Natural killer cell (primary cell): ENCODE data around the gene PCP4L1. TPM values are rescaled to one million over a fixed set of nuclear protein-coding genes. Genes with fewer than 3 reads are reported as not detected.

ENCODE experiments used
- ATAC-seq, 3 donors: fragments of 150-1000 bp in 2 of 3; fragments of 200-7000 bp in 1 of 3; cut with Tn5 transposase; 1 replicate in 1 of 3; 2 replicates in 2 of 3; pipeline ENCODE4 v1.10.0; 2021; ENCODE audit warnings: mild to moderate bottlenecking in 2 of 3, moderate library complexity in 2 of 3
- DNase-seq, 2 donors: peaks; one replicate each; pipeline versions ENCODE4 v3.0.0 to v3.0.0-alpha.2; 2013 to 2021; ENCODE audit warnings: mixed read lengths in 1 of 2
- H3K27ac ChIP-seq: one replicate; pipeline ENCODE4 v1.5.1; 2013; ENCODE audit warnings: mild to moderate bottlenecking, low read length
- H3K27me3 ChIP-seq: one replicate; pipeline ENCODE4 v1.6.1; 2013; ENCODE audit warnings: low read length; ENCODE audit not compliant: control insufficient read depth, insufficient read depth
- H3K36me3 ChIP-seq: one replicate; pipeline ENCODE4 v1.6.1; 2013; ENCODE audit warnings: low read length; ENCODE audit not compliant: control insufficient read depth, insufficient read depth
- H3K4me1 ChIP-seq: one replicate; pipeline ENCODE4 v1.6.1; 2013; ENCODE audit warnings: low read length; ENCODE audit not compliant: control insufficient read depth, insufficient read depth
- H3K4me3 ChIP-seq: one replicate; pipeline ENCODE4 v1.5.1; 2013; ENCODE audit warnings: low read length
- H3K9me3 ChIP-seq: one replicate; pipeline ENCODE4 v1.6.1; 2013; ENCODE audit warnings: low read length; ENCODE audit not compliant: control insufficient read depth, insufficient read depth
- H3K27ac Mint-ChIP-seq, 2 donors: one replicate each; pipeline ENCODE4 v1.8.0; 2022; ENCODE audit warnings: mild to moderate bottlenecking in 2 of 2, mixed read lengths in 2 of 2, moderate library complexity in 1 of 2
- H3K27me3 Mint-ChIP-seq, 2 donors: one replicate each; pipeline ENCODE4 v1.8.0; 2022; ENCODE audit warnings: low read depth in 2 of 2, mixed read lengths in 2 of 2
- H3K36me3 Mint-ChIP-seq: one replicate; pipeline ENCODE4 v1.8.0; 2022; ENCODE audit warnings: mixed read lengths
- H3K4me1 Mint-ChIP-seq, 2 donors: one replicate each; pipeline ENCODE4 v1.8.0; 2022; ENCODE audit warnings: mixed read lengths in 2 of 2
- H3K4me3 Mint-ChIP-seq: one replicate; pipeline ENCODE4 v1.8.0; 2022; ENCODE audit warnings: mild to moderate bottlenecking, moderate library complexity, mixed read lengths
- H3K9me3 Mint-ChIP-seq, 2 donors: one replicate each; pipeline ENCODE4 v1.8.0; 2022; ENCODE audit warnings: mixed read lengths in 2 of 2
- WGBS: methylation state at CpG from one replicate; pipeline ENCODE4 v1.1.7; 2013; ENCODE audit warnings: missing lambda C conversion rate; ENCODE audit not compliant: insufficient coverage; 5-methylcytosine and 5-hydroxymethylcytosine counted together
- intact Hi-C: fragments of 100-400 bp; cut with micrococcal nuclease; formaldehyde crosslinking; loops from one replicate; pipeline ENCODE4 v1.14.2; 2022
- total RNA-seq, 4 donors: library from RNA; stranded (reverse); fragments of 120-200 nt in 1 of 4; gene quantifications; one replicate each; pipeline versions ENCODE4 v1.2.3 to v1.2.4, GENCODE V29; 2013 to 2022
- TF ChIP-seq, protein P1 (sequence below): fragments of 200-600 bp; IDR thresholded peaks from one replicate; pipeline ENCODE4 v1.8.0; 2022; ENCODE audit warnings: antibody characterized with exemption

Gene PCP4L1
- total RNA-seq, 3 donors from 2014 or later (not counting 1 experiment from before 2014, with no cell fraction given), result not detected

DNA sequence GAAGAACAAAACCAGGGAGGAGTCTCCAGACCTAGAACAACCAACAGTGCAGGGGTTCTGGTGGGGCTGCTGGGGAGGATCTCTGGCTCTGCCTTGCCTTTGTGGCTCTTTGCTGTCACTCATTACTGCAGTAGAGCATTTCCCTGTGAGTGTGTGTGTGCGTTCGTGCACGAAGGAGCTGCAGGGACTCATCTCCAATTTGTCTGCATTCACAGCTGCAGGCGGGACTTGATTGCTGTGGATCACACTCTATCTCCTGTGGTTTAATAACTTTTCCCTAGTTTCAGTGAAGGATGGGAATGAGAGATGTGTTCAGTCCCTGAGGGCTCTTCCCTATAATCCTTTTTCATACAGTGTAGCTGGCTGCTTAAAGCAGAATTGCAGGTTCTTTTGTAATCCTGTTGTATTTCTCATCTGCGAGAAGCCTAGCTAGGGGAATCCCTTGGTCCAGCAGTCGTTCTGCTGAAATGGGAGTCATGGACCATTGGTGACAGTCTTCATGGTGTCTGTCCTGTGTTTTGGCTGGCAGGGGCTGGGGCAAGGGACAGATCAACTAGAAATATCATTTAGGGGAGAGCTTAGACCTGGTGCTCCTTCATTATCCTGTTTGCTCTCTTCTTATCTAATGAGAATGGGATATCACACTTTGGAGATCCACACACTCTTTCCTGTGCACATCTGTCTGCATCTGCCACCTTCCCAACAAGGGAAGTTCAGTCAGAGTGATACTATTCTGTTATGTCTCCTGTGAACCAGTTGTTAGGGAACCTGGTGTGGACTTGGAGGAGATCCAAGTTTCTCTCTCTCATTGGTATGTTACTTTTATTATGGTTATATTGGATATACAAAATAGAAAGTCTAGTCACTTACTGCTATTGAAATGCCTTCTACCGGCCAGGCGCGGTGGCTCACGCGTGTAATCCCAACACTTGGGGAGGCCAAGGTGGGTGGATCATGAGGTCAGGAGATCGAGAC, 3.0 kb downstream of the PCP4L1 start:
- Mint-ChIP-seq H3K36me3 (peaks cover 17% of the 10 kb centered on the region), H3K27me3 (peaks cover 43 to 49% of the 10 kb centered on the region in 2 donors), H3K4me1 (peaks cover 12 to 15% of the 10 kb centered on the region in 2 donors), H3K4me3 (no peak overlapping the region), H3K27ac (no peak overlapping the region), H3K9me3 (peaks cover 0 to 7% of the 10 kb centered on the region in 2 donors)
- Histone ChIP-seq H3K9me3 (peaks cover 13% of the 10 kb centered on the region), H3K27ac (no peak overlapping the region), H3K4me3 (no peak overlapping the region), H3K27me3 (peaks cover 21% of the 10 kb centered on the region), H3K4me1 (peaks cover 13% of the 10 kb centered on the region), H3K36me3 (no peaks in the 10 kb centered on the region)
- 79% methylated on average over 6 of the region's 12 CpGs for WGBS
- DNase-seq (no peak), ATAC-seq (no peak)
- intact Hi-C loops, result no loop called here
- TF ChIP-seq, protein P1, sequence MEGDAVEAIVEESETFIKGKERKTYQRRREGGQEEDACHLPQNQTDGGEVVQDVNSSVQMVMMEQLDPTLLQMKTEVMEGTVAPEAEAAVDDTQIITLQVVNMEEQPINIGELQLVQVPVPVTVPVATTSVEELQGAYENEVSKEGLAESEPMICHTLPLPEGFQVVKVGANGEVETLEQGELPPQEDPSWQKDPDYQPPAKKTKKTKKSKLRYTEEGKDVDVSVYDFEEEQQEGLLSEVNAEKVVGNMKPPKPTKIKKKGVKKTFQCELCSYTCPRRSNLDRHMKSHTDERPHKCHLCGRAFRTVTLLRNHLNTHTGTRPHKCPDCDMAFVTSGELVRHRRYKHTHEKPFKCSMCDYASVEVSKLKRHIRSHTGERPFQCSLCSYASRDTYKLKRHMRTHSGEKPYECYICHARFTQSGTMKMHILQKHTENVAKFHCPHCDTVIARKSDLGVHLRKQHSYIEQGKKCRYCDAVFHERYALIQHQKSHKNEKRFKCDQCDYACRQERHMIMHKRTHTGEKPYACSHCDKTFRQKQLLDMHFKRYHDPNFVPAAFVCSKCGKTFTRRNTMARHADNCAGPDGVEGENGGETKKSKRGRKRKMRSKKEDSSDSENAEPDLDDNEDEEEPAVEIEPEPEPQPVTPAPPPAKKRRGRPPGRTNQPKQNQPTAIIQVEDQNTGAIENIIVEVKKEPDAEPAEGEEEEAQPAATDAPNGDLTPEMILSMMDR, result no peak

DNA sequence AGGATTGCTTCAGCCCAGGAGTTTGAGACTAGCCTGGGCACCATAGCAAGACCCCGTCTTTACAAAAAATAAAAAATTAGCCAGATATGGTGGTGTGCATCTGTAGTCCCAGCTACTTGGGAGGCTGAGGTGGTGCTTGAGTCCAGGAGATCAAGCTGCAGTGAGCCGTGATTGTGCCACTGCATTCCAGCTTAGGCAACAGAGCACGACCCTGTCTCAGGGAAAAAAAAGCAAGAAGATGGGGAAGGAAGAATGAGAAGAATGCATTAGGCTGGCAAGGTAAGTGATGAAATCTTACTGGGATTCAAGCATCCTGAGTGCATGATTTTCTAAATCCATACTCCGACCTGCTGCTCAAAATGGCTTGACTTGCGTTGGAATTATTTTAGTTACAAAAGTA, 6.8 kb downstream of the PCP4L1 start:
- intact Hi-C loops, result no loop called here
- peaks cover 15 to 18% of the 10 kb centered on the region in 2 donors for H3K27me3 Mint-ChIP-seq
- DNase-seq (no peak), ATAC-seq (no peak)
- no peaks in the 10 kb centered on the region for H3K36me3 Mint-ChIP-seq
- TF ChIP-seq, protein P1, result no peak
- peaks cover 6% of the 10 kb centered on the region for H3K27me3 ChIP-seq
- WGBS, result 95% methylated on average over 5 of the region's 5 CpGs
- no peak overlapping the region for H3K4me3 ChIP-seq
- no peaks in the 10 kb centered on the region for H3K9me3 Mint-ChIP-seq
- H3K4me1 ChIP-seq, result no peaks in the 10 kb centered on the region
- H3K27ac Mint-ChIP-seq, result no peak overlapping the region
- H3K4me1 Mint-ChIP-seq, result peaks cover 0 to 5% of the 10 kb centered on the region in 2 donors
- no peak overlapping the region for H3K27ac ChIP-seq
- no peaks in the 10 kb centered on the region for H3K9me3 ChIP-seq
- H3K36me3 ChIP-seq, result no peaks in the 10 kb centered on the region
- no peak overlapping the region for H3K4me3 Mint-ChIP-seq

DNA sequence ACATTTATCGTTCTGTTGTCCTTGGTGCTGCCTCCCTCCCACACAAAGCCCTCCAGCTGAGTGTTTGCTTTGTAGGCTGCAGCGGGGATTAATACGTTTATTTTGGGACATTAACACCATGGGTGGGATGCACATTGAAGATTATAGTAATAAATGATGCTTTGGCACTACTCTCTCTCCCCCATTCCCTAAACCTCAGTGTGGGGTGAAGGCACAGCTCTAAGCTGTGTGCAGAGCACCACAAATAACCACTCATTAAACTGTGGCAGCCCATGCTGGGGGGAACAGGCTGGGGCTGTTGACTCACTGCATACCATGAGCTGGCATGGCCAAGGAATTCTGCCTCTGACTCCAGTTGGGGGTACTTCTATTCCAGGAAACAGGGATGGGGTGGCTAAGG, 7.7 kb downstream of the PCP4L1 start:
- ATAC-seq, result no peak
- Mint-ChIP-seq H3K9me3 (no peaks in the 10 kb centered on the region), H3K4me3 (no peak overlapping the region), H3K4me1 (peaks cover 0 to 5% of the 10 kb centered on the region in 2 donors), H3K36me3 (no peaks in the 10 kb centered on the region), H3K27ac (no peak overlapping the region), H3K27me3 (peaks cover 7 to 9% of the 10 kb centered on the region in 2 donors)
- H3K27ac ChIP-seq, result no peak overlapping the region
- intact Hi-C loops, result no loop called here
- H3K4me1 ChIP-seq, result no peaks in the 10 kb centered on the region
- 100% methylated on average over 1 of the region's 3 CpGs for WGBS
- no peak for DNase-seq
- H3K9me3 ChIP-seq, result no peaks in the 10 kb centered on the region
- peaks cover under 1% of the 10 kb centered on the region for H3K27me3 ChIP-seq
- H3K36me3 ChIP-seq, result no peaks in the 10 kb centered on the region
- TF ChIP-seq, protein P1, result no peak
- no peak overlapping the region for H3K4me3 ChIP-seq
